GM21360 (cell line): ENCODE data around the gene ATP2C2.
"Not testable (repeated sequence)": the region's sequence is repeated elsewhere in the genome, so short reads cannot be mapped to it uniquely, and the experiment has no call there.

Source experiments
- ATAC-seq: cut with Tn5 transposase; IDR thresholded peaks from one replicate; pipeline ENCODE4 v1.9.1; 2021; ENCODE audit warnings: mild to moderate bottlenecking, moderate library complexity; ENCODE audit not compliant: unreplicated experiment

ATP2C2 gene

GRCh38 chr16:84418056-84418849 lies 49.9 kb downstream of the ATP2C2 start:
- ATAC-seq: no peak

GRCh38 chr16:84419730-84420129 lies 51.4 kb downstream of the ATP2C2 start:
- no peak for ATAC-seq

GRCh38 chr16:84420556-84420955 lies 52.2 kb downstream of the ATP2C2 start:
- not testable (repeated sequence) for ATAC-seq

- ATAC-seq: no peak
Observed at GRCh38 chr16:84421081-84421937, 53.0 kb downstream of the ATP2C2 start.

- ATAC-seq: no peak
Observed at GRCh38 chr16:84421938-84422220, 53.5 kb downstream of the ATP2C2 start.

- ATAC-seq: no peak
Observed at GRCh38 chr16:84423416-84423837, 55.1 kb downstream of the ATP2C2 start.

GRCh38 chr16:84425696-84426095 lies 57.4 kb downstream of the ATP2C2 start:
- ATAC-seq: no peak

GRCh38 chr16:84426804-84427203 lies 58.5 kb downstream of the ATP2C2 start:
- no peak for ATAC-seq

GRCh38 chr16:84427553-84427952 lies 59.2 kb downstream of the ATP2C2 start:
- ATAC-seq: no peak

- ATAC-seq: no peak
Observed at GRCh38 chr16:84430860-84431259, 62.5 kb downstream of the ATP2C2 start.

- ATAC-seq: no peak
Observed at GRCh38 chr16:84434800-84435199, 66.5 kb downstream of the ATP2C2 start.

- ATAC-seq: no peak
Observed at GRCh38 chr16:84436196-84436595, 67.9 kb downstream of the ATP2C2 start.

GRCh38 chr16:84438971-84439696 lies 70.8 kb downstream of the ATP2C2 start:
- no peak for ATAC-seq

- ATAC-seq: no peak
Observed at GRCh38 chr16:84442416-84443145, 74.2 kb downstream of the ATP2C2 start.

- ATAC-seq: no peak
Observed at GRCh38 chr16:84443166-84443802, 74.9 kb downstream of the ATP2C2 start.

- ATAC-seq: no peak
Observed at GRCh38 chr16:84444476-84444875, 76.1 kb downstream of the ATP2C2 start.

GRCh38 chr16:84446084-84446483 lies 77.7 kb downstream of the ATP2C2 start:
- no peak for ATAC-seq

GRCh38 chr16:84446596-84447392 lies 78.5 kb downstream of the ATP2C2 start:
- ATAC-seq: no peak

GRCh38 chr16:84448444-84448843 lies 80.1 kb downstream of the ATP2C2 start:
- no peak for ATAC-seq
